ENCODE measurements around the gene CHID1.

DNA sequence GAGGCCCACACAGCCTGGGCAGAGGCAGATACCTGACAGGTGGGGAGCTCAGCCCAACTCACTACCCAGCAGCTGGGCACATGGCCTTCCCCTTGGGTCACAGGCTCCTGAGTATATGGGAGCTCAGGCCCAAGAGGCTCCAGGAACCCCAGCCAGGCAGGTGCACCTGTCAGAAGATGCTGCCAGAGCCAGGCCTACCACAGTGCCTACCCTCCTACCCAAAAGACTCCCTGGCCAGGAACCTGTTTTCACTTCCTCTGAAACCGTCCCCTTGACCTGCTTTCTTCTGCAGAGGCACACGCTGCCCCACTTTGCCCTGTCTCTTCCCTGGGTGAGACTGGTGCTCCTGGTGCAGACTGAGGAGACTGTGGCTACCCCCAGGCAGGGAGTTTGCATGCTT, 2.9 kb downstream of the CHID1 start:
- TF ChIP-seq, protein P1, sequence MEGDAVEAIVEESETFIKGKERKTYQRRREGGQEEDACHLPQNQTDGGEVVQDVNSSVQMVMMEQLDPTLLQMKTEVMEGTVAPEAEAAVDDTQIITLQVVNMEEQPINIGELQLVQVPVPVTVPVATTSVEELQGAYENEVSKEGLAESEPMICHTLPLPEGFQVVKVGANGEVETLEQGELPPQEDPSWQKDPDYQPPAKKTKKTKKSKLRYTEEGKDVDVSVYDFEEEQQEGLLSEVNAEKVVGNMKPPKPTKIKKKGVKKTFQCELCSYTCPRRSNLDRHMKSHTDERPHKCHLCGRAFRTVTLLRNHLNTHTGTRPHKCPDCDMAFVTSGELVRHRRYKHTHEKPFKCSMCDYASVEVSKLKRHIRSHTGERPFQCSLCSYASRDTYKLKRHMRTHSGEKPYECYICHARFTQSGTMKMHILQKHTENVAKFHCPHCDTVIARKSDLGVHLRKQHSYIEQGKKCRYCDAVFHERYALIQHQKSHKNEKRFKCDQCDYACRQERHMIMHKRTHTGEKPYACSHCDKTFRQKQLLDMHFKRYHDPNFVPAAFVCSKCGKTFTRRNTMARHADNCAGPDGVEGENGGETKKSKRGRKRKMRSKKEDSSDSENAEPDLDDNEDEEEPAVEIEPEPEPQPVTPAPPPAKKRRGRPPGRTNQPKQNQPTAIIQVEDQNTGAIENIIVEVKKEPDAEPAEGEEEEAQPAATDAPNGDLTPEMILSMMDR (IDR thresholded peaks at IDR 0.05), result no peak
- TF ChIP-seq POLR2A (IDR thresholded peaks at IDR 0.05), result no peak
